Mucosa of descending colon (tissue), 3 donors: ENCODE results near the gene FAM13B. TPM values are rescaled to one million over a fixed set of nuclear protein-coding genes. Genes with fewer than 3 reads are reported as not detected.
A peak's percentile ranks its signal among the peaks of the same experiment; 100 is the strongest.
"Not testable (repeated sequence)": the region's sequence is repeated elsewhere in the genome, so short reads cannot be mapped to it uniquely, and the experiment has no call there.

Experiments
- ATAC-seq: fragments of 200-7000 bp; cut with Tn5 transposase; one replicate; pipeline ENCODE4 v1.9.1; 2020; ENCODE audit warnings: mild to moderate bottlenecking, moderate library complexity
- DNase-seq, 3 donors: peaks; one replicate each; pipeline ENCODE4 v3.0.0-alpha.2; 2020
- H3K36me3 ChIP-seq: fragments of 200-600 bp; one replicate; pipeline ENCODE4 v1.8.0; 2021; ENCODE audit warnings: low read depth, mild to moderate bottlenecking
- H3K4me1 ChIP-seq: fragments of 200-600 bp; one replicate; pipeline ENCODE4 v1.8.0; 2021; ENCODE audit warnings: low read depth, mild to moderate bottlenecking
- H3K4me3 ChIP-seq: fragments of 200-600 bp; one replicate; pipeline ENCODE4 v1.8.0; 2021; ENCODE audit warnings: mild to moderate bottlenecking
- H3K9me3 ChIP-seq: fragments of 200-600 bp; one replicate; pipeline ENCODE4 v1.8.0; 2021; ENCODE audit warnings: mild to moderate bottlenecking
- intact Hi-C, 2 donors: fragments of 100-400 bp; cut with DNase I in 1 of 2; cut with micrococcal nuclease in 1 of 2; formaldehyde crosslinking; loops; one replicate each; pipeline versions ENCODE4 v1.11.0 to v1.11.1; 2022; cut with DNase I, micrococcal nuclease
- total RNA-seq, 3 donors: library from RNA; stranded (reverse); fragmentation: NEBNext Ultra II Directional in 2 of 3; extraction: Animal tissue kit (Norgen Biotek cat#: 25700) in 2 of 3; gene quantifications; one replicate each; pipeline versions ENCODE4 v1.2.1 to v1.2.4, GENCODE V29; 2021 to 2023
- TF ChIP-seq, protein P1 (sequence below): fragments of 200-600 bp; IDR thresholded peaks from one replicate; pipeline ENCODE4 v1.8.0; 2022; ENCODE audit warnings: antibody characterized with exemption, mild to moderate bottlenecking
- donor health status: DM: no; HTN: no; CAD: no; lungs with moderate emphysema.
- donor health status: DM: no; HTN: no; CAD: no.
- donor health status: DM: no; HTN: yes; CAD: no.

The FAM13B gene
- total RNA-seq, 3 donors from 2014 or later = 25.5 to 58.4 (median 25.8) TPM

GRCh38 chr5:137959488-137959887 is 73.4 kb downstream of the FAM13B start:
- Histone ChIP-seq H3K4me1 (no peaks in the 10 kb centered on the region), H3K36me3 (no peaks in the 10 kb centered on the region), H3K4me3 (no peak overlapping the region), H3K9me3 (no peaks in the 10 kb centered on the region)
- TF ChIP-seq, protein P1, sequence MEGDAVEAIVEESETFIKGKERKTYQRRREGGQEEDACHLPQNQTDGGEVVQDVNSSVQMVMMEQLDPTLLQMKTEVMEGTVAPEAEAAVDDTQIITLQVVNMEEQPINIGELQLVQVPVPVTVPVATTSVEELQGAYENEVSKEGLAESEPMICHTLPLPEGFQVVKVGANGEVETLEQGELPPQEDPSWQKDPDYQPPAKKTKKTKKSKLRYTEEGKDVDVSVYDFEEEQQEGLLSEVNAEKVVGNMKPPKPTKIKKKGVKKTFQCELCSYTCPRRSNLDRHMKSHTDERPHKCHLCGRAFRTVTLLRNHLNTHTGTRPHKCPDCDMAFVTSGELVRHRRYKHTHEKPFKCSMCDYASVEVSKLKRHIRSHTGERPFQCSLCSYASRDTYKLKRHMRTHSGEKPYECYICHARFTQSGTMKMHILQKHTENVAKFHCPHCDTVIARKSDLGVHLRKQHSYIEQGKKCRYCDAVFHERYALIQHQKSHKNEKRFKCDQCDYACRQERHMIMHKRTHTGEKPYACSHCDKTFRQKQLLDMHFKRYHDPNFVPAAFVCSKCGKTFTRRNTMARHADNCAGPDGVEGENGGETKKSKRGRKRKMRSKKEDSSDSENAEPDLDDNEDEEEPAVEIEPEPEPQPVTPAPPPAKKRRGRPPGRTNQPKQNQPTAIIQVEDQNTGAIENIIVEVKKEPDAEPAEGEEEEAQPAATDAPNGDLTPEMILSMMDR = no peak
- intact Hi-C loops = no loop called here
- no peak for DNase-seq
- ATAC-seq = no peak

GRCh38 chr5:137957948-137958347 is 74.9 kb downstream of the FAM13B start:
- no peaks in the 10 kb centered on the region for H3K4me1 ChIP-seq
- no peak for ATAC-seq
- no peaks in the 10 kb centered on the region for H3K9me3 ChIP-seq
- H3K4me3 ChIP-seq = no peak overlapping the region
- intact Hi-C loops = no loop called here
- no peaks in the 10 kb centered on the region for H3K36me3 ChIP-seq
- TF ChIP-seq, protein P1 = no peak
- no peak for DNase-seq

- peak; percentile 69 for ATAC-seq
- no peaks in the 10 kb centered on the region for H3K36me3 ChIP-seq
- no peaks in the 10 kb centered on the region for H3K4me1 ChIP-seq
- intact Hi-C loops = no loop called here
- H3K9me3 ChIP-seq = no peaks in the 10 kb centered on the region
- H3K4me3 ChIP-seq = no peak overlapping the region
- TF ChIP-seq, protein P1 = no peak
- DNase-seq = peak in 1 of 3 donors; percentile 21
These were observed 78.6 kb downstream of the FAM13B start for GRCh38 chr5:137954131-137954879.

GRCh38 chr5:137945825-137946224 is 87.1 kb downstream of the FAM13B start:
- DNase-seq (no peak), ATAC-seq (no peak)
- peaks cover 7% of the 10 kb centered on the region for H3K36me3 ChIP-seq
- H3K4me1 ChIP-seq = no peaks in the 10 kb centered on the region
- intact Hi-C loops = no loop called here
- no peak overlapping the region for H3K4me3 ChIP-seq
- TF ChIP-seq, protein P1 = no peak
- no peaks in the 10 kb centered on the region for H3K9me3 ChIP-seq

DNA sequence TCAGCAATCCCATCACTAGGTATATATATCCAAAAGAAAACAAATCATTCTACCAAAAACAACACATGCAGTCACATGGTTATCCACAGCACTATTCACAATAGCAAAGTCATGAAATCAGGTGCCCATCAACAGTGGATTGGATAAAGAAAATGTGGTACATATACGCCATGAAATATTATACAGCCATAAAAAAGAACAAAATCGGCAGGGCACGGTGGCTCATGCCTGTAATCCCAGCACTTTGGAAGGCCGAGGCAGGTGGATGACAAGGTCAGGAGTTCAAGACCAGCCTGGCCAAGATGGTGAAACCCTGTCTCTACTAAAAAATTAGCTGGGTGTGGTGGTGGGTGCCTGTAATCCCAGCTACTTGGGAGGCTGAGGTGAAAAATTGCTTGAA is 88.6 kb downstream of the FAM13B start:
- DNase-seq, H3K36me3 ChIP-seq, H3K4me3 ChIP-seq, H3K9me3 ChIP-seq, ATAC-seq, intact Hi-C loops, H3K4me1 ChIP-seq: not testable (repeated sequence)

DNA sequence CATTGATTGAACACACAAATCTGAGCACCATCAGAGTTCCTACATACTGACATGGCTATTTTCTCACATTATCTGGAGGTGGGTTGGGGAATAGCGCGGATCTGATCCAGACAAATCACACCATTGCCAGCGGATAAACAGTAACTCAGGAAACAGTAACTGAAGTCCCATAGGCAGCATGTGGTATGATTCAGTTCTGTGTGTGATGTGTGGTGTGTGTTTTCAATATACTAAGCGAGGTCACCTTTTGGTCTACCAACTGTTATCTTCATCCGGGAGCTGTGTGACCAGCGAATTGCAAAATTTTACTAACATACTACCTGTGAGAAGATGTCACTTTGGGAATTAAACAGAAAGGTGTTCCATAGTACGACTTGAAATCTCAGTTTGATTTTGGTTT is 93.5 kb downstream of the FAM13B start:
- intact Hi-C loops = no loop called here
- DNase-seq (no peak), ATAC-seq (no peak)
- TF ChIP-seq, protein P1 = no peak
- Histone ChIP-seq H3K4me1 (no peaks in the 10 kb centered on the region), H3K9me3 (no peaks in the 10 kb centered on the region), H3K36me3 (peaks cover 7% of the 10 kb centered on the region), H3K4me3 (no peak overlapping the region)
